GM12878 (cell line): ENCODE measurements around the gene FANCF. TPM values are rescaled to one million over a fixed set of nuclear protein-coding genes. Genes with fewer than 3 reads are reported as not detected.

Experiments used
- ATAC-seq: fragments of 200-7000 bp; cut with Tn5 transposase; 3 replicates; pipeline ENCODE4 v1.9.1; 2020; ENCODE audit warnings: mild to moderate bottlenecking, moderate library complexity
- BruUV-seq: library from RNA; stranded (reverse); fragments of 400-500 nt; replicated peaks from 2 replicates; lab custom pipeline; 2021; lab: Mats Ljungman, UMichigan
- CTCF ChIA-PET: fragments of 300-600 bp; sonication (Branson Sonifier 250); formaldehyde crosslinking; extraction: SDS; loops from one replicate; lab custom pipeline; 2021; ENCODE audit warnings: inconsistent platforms; lab: Yijun Ruan, JAX
- POLR2A ChIA-PET: fragments of 350-600 bp; formaldehyde crosslinking; extraction: SDS; loops from one replicate; lab custom pipeline; 2021; ENCODE audit warnings: inconsistent platforms; lab: Charles Lee
- RAD21 ChIA-PET: fragments of 300-600 bp; sonication (Branson Sonifier 250); formaldehyde crosslinking; loops from one replicate; lab custom pipeline; 2023; ENCODE audit warnings: antibody characterized with exemption; ENCODE audit not compliant: unreplicated experiment; lab: Charles Lee
- SMC1A ChIA-PET: fragments of 300-600 bp; sonication (Branson Sonifier 250); formaldehyde crosslinking; loops from one replicate; lab custom pipeline; 2023; ENCODE audit not compliant: unreplicated experiment, uncharacterized antibody; lab: Charles Lee
- DNase-seq: peaks from one replicate; pipeline ENCODE4 v3.0.0-alpha.2; 2011; ENCODE audit warnings: low read depth, low spot score
- FAIRE-seq: peaks from 3 replicates; lab custom pipeline; 2011; peaks lifted over from hg19 to GRCh38; lab: Jason Lieb, UNC
- H2AFZ ChIP-seq: 2 replicates; pipeline ENCODE4 v1.6.0; 2011; ENCODE audit warnings: low read depth, low read length, control low read depth; ENCODE audit not compliant: control insufficient read depth
- H3K27ac ChIP-seq: 2 replicates; pipeline ENCODE4 v1.5.1; 2011; ENCODE audit warnings: control low read depth; ENCODE audit not compliant: control insufficient read depth, insufficient read depth
- H3K27me3 ChIP-seq, 2 experiments: replicated peaks in 1 of 2; 2 replicates each; pipeline versions ENCODE4 v1.6.0 to v1.6.1; 2011; ENCODE audit warnings: low read length in 1 of 2; ENCODE audit not compliant: control insufficient read depth in 2 of 2, insufficient read depth in 2 of 2
- H3K36me3 ChIP-seq, 2 experiments: 2 replicates each; pipeline ENCODE4 v1.5.1; 2011; ENCODE audit warnings: low read length in 1 of 2; ENCODE audit not compliant: control insufficient read depth in 2 of 2, insufficient read depth in 2 of 2
- H3K4me1 ChIP-seq: 2 replicates; pipeline ENCODE4 v1.6.1; 2011; ENCODE audit warnings: mild to moderate bottlenecking, low read length, moderate library complexity, mixed read lengths; ENCODE audit not compliant: control insufficient read depth, insufficient read depth
- H3K4me2 ChIP-seq: 2 replicates; pipeline ENCODE4 v1.6.0; 2011; ENCODE audit warnings: control low read depth; ENCODE audit not compliant: control insufficient read depth, insufficient read depth
- H3K4me3 ChIP-seq: fragments of 200-600 bp; sonication (generic); 2 replicates; pipeline ENCODE4 v1.5.1; 2016
- H3K79me2 ChIP-seq: 2 replicates; pipeline ENCODE4 v1.6.0; 2011; ENCODE audit warnings: low read length; ENCODE audit not compliant: control insufficient read depth, insufficient read depth
- H3K9ac ChIP-seq: 2 replicates; pipeline ENCODE4 v1.8.0; 2011; ENCODE audit warnings: low read length, control low read depth, mixed read lengths; ENCODE audit not compliant: control insufficient read depth, insufficient read depth
- H3K9me3 ChIP-seq: replicated peaks from 3 replicates; pipeline ENCODE4 v1.5.1; 2011; ENCODE audit warnings: mild to moderate bottlenecking, low read length; ENCODE audit not compliant: control insufficient read depth, insufficient read depth
- H4K20me1 ChIP-seq: 2 replicates; pipeline ENCODE4 v1.6.0; 2011; ENCODE audit not compliant: control insufficient read depth, insufficient read depth
- PBX3 ChIP-seq: IDR thresholded peaks from 2 replicates; pipeline ENCODE4 v1.6.1; 2011; ENCODE audit warnings: mild to moderate bottlenecking, low read depth, low read length, moderate library complexity; ENCODE audit not compliant: insufficient replicate concordance
- SPI1 ChIP-seq: IDR thresholded peaks from 2 replicates; pipeline ENCODE4 v1.6.1; 2011; ENCODE audit warnings: low read depth, mild to moderate bottlenecking, low read length, moderate library complexity, borderline replicate concordance; ENCODE audit not compliant: insufficient read depth
- ZBTB33 ChIP-seq: fragments of 450-650 bp; IDR thresholded peaks from 2 replicates; pipeline ENCODE4 v1.6.1; 2017; ENCODE audit warnings: mild to moderate bottlenecking
- WGBS: methylation state at CpG from one replicate; pipeline ENCODE4 v1.1.6; 2016; ENCODE audit warnings: low lambda C conversion rate; ENCODE audit not compliant: insufficient replicate concordance, insufficient coverage; ENCODE audit errors: missing lambda C conversion rate; 5-methylcytosine and 5-hydroxymethylcytosine counted together
- in situ Hi-C: fragments of 300-500 bp; cut with MboI; formaldehyde crosslinking; loops from 9 replicates; pipeline ENCODE4 v1.14.3; 2018; ENCODE audit warnings: mixed read lengths
- intact Hi-C: fragments of 100-400 bp; cut with micrococcal nuclease; formaldehyde crosslinking; loops from one replicate; pipeline ENCODE4 v1.14.2; 2022; ENCODE audit not compliant: unreplicated experiment
- polyA plus RNA-seq, 11 experiments: library from polyadenylated mRNA; depleted of rRNA in 4 of 11; unstranded in 6 of 11; stranded (reverse) in 5 of 11; fragments of >200 nt; fragmentation: Nextera tagmentation in 4 of 11; fragmentation: Illumina TruSeq in 1 of 11; extraction: Ambion mirVana in 4 of 11; extraction: Trizol in 1 of 11; gene quantifications; 1 replicate in 1 of 11; 2 replicates in 10 of 11; pipeline versions ENCODE4 v1.2.1 to v1.2.3, GENCODE V29; 2011 to 2016; ENCODE audit warnings: inconsistent platforms in 2 of 11, missing spikeins in 2 of 11, low read depth in 1 of 11
- total RNA-seq, 4 experiments: library from RNA; depleted of rRNA in 3 of 4; stranded (reverse); fragments of >200 nt in 3 of 4; fragmentation: Illumina TruSeq in 1 of 4; extraction: Trizol in 1 of 4; gene quantifications; 2 replicates each; pipeline versions ENCODE4 v1.2.1 to v1.2.3, GENCODE V29; 2013 to 2021
- TF ChIP-seq, protein P1 (sequence below): fragments of 450-650 bp; IDR thresholded peaks from 2 replicates; pipeline ENCODE4 v1.6.1; 2016; ENCODE audit warnings: mild to moderate bottlenecking

The FANCF gene
- total and polyA plus RNA-seq, 10 of the 15 experiments (the other 5 are each of a cell fraction or from before 2014, with no cell fraction given): 1.6 to 19.9 (median 12.2) TPM

GRCh38 chr11:22626573-22627239, 1.1 kb upstream of the FANCF start:
- CTCF ChIA-PET: interaction anchor here (1.0 to 4.7 kb wide), 7 partner anchors 31 to 161 kb away, joined by 3 to 23 read pairs (median 6); no protein-coding TSS in a partner anchor
- no peak for DNase-seq
- peak overlapping the region; percentile 90; the same call in 1 of the 2 replicates for H3K27ac ChIP-seq
- peaks cover 6% of the 10 kb centered on the region; the same call in 1 of the 2 replicates for H3K4me1 ChIP-seq
- WGBS: 85% methylated on average over 14 of the region's 14 CpGs
- intact Hi-C loops (loop anchor here (2.0 kb wide), 2 partner anchors 160 to 202 kb away; partner anchors contain the start of gene SVIP), in situ Hi-C loops (no loop called here)
- H3K79me2 ChIP-seq: peaks cover 16% of the 10 kb centered on the region
- H3K9ac ChIP-seq: no peak overlapping the region; the same call in 1 of the 2 replicates
- no peaks in the 10 kb centered on the region for H3K36me3 ChIP-seq
- TF ChIP-seq PBX3 (no peak), ZBTB33 (peak; percentile 40; the same call in 1 of the 2 replicates), SPI1 (peak; percentile 69)
- TF ChIP-seq, protein P1, sequence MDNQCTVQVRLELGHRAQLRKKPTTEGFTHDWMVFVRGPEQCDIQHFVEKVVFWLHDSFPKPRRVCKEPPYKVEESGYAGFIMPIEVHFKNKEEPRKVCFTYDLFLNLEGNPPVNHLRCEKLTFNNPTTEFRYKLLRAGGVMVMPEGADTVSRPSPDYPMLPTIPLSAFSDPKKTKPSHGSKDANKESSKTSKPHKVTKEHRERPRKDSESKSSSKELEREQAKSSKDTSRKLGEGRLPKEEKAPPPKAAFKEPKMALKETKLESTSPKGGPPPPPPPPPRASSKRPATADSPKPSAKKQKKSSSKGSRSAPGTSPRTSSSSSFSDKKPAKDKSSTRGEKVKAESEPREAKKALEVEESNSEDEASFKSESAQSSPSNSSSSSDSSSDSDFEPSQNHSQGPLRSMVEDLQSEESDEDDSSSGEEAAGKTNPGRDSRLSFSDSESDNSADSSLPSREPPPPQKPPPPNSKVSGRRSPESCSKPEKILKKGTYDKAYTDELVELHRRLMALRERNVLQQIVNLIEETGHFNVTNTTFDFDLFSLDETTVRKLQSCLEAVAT: peak; percentile 88
- FAIRE-seq: no peak
- SMC1A ChIA-PET: interaction anchor here (0.6 to 4.0 kb wide), 12 partner anchors 10 to 168 kb away, joined by 3 to 23 read pairs (median 4); no protein-coding TSS in a partner anchor
- peak overlapping the region; percentile 93 for H2AFZ ChIP-seq
- POLR2A ChIA-PET: interaction anchor here (0.6 to 2.4 kb wide), 9 partner anchors 15 to 203 kb away, joined by 3 to 11 read pairs (median 7); partner anchors contain the start of genes GAS2 and SVIP
- H3K9me3 ChIP-seq: no peaks in the 10 kb centered on the region; the same call in 2 of the 3 replicates
- H3K4me2 ChIP-seq: peak overlapping the region; percentile 96; the same call in 1 of the 2 replicates
- peak overlapping the region; percentile 85 for H3K4me3 ChIP-seq
- RAD21 ChIA-PET: interaction anchor here (0.9 to 2.9 kb wide), 7 partner anchors 30 to 161 kb away, joined by 3 to 19 read pairs (median 3); no protein-coding TSS in a partner anchor
- no peak for ATAC-seq
- no peaks in the 10 kb centered on the region for H3K27me3 ChIP-seq
- BruUV-seq: no TSS peak
- H4K20me1 ChIP-seq: no peaks in the 10 kb centered on the region
